NK-92 (cell line): ENCODE data around the gene DPY19L3.
"Not testable (repeated sequence)": the region's sequence is repeated elsewhere in the genome, so short reads cannot be mapped to it uniquely, and the experiment has no call there.

Experiments used
- DNase-seq: peaks from one replicate; lab custom pipeline; 2025; ENCODE audit not compliant: unreplicated experiment; lab: John Stamatoyannopoulos, UW

Gene DPY19L3

DNA sequence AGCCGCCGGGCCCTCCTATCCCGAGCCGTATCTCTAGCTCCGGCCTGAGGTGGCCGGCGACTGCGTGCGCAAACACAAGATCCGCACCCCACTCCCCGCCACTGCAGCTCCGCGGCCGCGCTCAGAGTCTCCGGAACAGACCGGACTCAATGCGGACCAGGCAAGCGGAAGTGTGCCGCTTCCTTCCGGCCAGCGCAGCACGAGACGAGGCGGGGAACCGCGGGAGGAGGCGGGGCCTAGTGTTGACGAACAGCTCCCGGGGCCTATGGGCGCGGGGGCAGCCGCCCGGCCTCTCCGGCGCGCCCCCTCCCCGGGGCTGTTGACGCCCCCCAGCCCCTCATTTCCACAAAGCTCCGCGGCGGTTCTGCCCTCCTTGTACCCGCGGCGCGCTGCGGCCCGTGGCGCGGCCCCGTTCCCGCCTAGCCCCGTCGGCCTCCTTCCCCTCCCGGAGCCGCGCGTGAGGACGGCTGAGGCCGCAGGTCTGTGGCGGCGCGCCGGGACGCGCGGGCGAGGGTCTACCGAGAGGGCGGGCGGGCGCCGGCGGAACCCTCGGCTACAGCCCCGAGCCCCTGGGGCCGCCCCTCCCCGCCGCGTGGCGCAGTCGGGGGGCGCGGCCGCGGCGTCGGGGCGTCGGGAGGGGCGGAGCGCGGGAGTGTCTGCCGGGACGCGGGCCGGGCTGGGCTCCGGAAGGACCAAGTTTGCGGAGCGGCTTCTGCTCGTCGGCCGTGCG lies at the start of gene DPY19L3:
Gene DPY19L3, plus strand, starts transcription at position 340 of the 730 bp plus-strand sequence. CDS start 2,484 bp downstream, outside the sequence.
- DNase-seq = no peak

- DNase-seq = no peak
Observed at GRCh38 chr19:32357720-32358119, 47.9 kb upstream of the DPY19L3 start.

DNA sequence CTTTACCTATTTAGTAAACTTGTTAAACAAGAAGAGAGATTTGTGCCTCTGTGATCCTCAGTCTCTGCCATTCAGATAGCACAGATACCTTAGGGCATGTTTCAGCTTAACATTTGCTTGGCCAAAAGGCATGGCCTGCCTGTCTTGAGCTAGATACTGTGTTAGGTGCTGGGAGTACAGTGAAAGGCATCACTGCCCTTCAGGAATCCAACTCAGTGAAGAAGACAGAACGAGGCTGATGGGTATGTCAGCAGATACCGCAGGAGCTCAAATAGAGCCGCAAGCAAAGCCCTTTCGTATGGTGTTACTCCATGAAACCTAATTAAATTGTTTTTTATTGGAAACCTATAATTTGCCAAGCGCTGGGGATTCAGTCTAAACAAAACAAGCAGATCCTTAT lies 47.2 kb upstream of the DPY19L3 start:
- no peak for DNase-seq

DNA sequence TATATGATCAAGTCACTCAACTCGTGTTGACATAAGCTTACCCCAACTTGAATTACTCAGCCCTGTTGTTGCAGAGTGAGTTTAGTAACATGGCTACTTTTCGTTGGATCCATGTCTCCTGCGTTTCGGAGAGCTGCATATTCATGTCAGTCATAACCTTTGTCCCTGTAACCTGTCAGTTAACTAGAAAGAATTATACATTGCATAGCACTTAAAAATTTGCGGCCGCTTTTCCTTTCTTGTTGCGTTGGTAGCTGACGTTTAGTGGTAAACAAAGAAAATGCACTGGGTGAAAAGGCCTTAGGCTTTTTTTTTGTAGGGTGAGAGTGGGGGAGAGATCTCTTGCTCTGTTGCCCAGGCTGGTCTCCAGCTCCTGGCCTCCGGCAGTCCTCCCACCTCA lies 46.0 kb upstream of the DPY19L3 start:
- no peak for DNase-seq

- DNase-seq = no peak
Observed at GRCh38 chr19:32361574-32362317, 43.8 kb upstream of the DPY19L3 start.

DNA sequence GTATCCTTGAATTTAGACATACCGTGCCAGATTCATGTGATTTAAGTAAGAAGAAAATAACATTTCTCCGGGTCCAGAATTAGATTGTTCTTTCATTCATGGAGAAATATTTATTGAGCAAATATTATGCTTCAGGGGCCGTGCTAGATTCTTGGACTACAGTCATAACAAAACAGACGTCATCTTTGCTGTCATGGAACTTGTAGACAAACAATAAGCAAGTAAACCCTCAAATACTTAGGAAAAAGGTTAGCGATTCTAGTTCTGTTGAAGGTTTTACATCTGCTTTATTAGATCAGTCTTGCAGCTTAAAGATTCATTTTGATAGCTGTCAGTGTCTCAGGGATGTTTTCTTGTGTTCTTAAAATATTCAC lies 43.3 kb upstream of the DPY19L3 start:
- DNase-seq = no peak

DNA sequence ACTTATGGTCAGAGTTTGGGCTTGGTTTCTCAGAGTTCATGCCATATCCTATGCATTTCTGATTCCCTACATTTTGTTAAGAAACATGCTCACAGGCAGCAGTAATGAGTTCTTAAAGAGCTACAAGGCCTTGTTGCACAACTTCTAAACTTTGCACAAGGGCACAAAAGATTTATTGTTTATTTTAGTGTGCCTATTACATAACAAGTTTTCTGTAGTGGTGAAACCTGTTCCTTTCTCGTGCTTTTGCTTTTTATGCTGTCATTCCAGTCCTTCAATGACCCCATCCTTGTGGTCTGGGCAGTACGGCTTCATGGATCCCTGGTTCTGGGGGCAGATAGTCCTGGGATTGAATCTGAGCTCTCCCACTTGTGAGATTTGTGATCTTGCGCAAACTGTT lies 42.4 kb upstream of the DPY19L3 start:
- DNase-seq = no peak

- no peak for DNase-seq
Observed at GRCh38 chr19:32363632-32364031, 41.9 kb upstream of the DPY19L3 start.

DNA sequence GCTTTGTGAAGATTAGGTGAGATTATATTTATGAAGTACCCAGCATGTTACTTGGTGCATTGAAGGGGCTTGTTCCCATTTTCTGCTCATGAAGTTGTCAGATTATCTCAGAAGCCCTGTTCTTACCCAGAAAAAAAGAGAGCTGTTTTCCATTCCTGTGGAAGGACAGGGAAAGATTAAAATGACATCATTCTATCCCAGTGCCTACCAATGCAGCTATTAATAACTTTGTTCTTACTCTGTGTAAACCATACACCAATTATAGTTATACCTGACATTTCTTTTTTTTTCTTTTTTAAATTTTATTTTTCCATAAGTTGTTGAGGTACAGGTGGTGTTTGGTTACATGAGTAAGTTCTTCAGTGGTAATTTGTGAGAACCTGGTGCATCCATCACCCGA lies 41.5 kb upstream of the DPY19L3 start:
- DNase-seq = no peak

DNA sequence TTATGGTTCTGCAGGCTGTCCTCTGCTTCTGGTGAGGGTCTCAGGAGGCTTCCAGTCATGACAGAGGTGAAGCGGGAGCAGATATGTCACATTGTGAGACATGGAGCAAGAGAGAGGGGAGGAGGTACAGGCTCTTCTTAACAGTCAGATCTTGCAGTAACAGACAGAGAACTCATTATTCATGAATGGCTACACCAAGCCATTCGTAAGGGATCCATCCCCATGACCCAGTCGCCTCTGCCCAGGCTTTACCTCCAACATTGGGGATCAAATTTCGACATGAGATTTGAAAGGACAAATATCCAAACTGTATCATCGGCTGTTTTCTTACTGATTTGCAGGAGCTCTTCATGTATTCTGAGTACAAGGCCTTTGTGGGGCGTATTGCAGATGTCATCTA lies 38.5 kb upstream of the DPY19L3 start:
- no peak for DNase-seq

GRCh38 chr19:32367948-32368536 lies 37.5 kb upstream of the DPY19L3 start:
- no peak for DNase-seq

GRCh38 chr19:32368787-32369186 lies 36.8 kb upstream of the DPY19L3 start:
- DNase-seq = no peak

GRCh38 chr19:32372726-32373517 lies 32.6 kb upstream of the DPY19L3 start:
- DNase-seq = no peak

GRCh38 chr19:32373585-32374295 lies 31.8 kb upstream of the DPY19L3 start:
- no peak for DNase-seq

DNA sequence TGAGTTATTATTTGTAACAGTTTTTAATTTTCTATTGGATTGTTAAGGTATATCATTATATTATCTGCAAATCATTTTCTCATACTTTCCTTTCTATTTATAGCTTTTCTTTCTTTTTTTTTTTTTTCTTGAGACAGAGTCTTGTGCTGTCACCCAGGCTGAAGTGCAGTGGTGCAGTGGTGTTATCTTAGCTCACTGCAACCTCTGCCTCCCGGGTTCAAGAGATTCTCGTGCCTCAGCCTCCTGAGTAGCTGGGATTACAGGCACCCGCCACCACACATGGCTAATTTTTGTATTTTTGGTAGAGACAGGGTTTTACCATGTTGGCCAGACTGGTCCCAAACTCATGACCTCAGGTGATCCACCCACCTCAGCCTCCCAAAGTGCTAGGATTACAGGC lies 31.2 kb upstream of the DPY19L3 start:
- not testable (repeated sequence) for DNase-seq

- not testable (repeated sequence) for DNase-seq
Observed at GRCh38 chr19:32377088-32377487, 28.5 kb upstream of the DPY19L3 start.

DNA sequence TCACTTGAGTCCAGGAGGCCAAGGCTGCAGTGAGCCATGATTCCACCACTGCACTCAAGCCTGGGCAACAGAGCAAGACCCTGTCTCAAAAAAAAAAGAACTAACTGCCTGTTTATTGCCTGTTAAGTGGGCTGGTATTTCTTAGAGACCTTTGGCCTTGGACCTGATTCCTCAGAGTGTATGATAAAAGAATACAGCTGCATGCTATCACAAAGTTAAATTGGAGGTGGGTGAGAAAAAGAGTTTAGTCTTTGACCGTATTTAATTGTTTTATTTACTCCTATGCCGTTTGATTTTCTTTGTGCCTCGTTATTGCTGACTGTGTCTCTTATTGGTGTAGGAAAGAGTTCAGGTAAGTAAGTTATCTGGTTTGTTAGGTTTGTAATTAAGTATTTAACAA lies 25.3 kb upstream of the DPY19L3 start:
- no peak for DNase-seq

- DNase-seq = no peak
Observed at GRCh38 chr19:32387701-32388392, 17.7 kb upstream of the DPY19L3 start.

DNA sequence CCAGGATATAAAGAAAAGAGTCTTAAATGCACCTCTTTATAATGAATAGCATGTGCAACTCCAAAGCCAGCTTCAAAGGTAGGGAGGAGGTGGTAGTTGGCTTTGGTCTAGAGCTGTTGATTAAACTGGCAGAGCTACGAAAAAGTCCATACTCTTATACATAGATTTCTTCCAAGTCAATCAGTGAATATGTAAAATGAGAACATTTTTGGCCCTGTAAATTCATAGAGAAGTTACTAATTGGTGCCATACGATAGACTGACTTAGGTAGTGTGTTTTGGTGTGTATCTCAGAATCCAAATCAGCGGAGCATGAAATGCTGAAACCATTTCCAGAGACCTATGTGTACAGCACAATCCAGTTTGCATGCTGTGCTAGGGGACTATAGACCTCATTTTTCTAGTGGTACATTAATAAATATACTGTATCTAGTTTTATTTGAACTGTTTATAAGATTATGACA lies 17.1 kb upstream of the DPY19L3 start:
- no peak for DNase-seq

DNA sequence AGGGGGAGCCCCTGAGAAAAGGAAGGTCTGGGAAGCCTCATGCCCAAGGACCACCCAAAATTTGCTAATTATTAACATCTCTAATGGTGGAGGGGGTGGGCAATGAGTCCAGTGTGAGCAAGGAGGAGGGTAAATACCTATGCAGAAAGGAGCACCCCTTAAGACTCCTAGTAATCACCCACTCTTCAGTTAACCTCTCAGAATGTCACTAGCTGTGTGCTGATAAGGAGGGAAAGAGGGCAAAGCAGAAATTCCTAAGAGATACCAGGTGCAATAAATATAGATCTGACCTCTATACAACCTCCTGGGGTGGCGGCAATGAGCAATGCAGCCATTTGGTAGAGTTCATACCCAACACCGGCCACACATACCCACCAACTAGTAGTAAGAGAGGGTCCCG lies 12.7 kb upstream of the DPY19L3 start:
- DNase-seq = no peak
